Keratinocyte (primary cell): ENCODE data around the gene THRB. TPM values are rescaled to one million over a fixed set of nuclear protein-coding genes. Genes with fewer than 3 reads are reported as not detected.
A peak's percentile ranks its signal among the peaks of the same experiment; 100 is the strongest.

Experiments
- DNase-seq: peaks from one replicate; pipeline ENCODE4 v3.0.0-alpha.2; 2011; ENCODE audit warnings: low read depth, missing footprints, low spot score
- FAIRE-seq: peaks from 2 replicates; lab custom pipeline; 2011; peaks lifted over from hg19 to GRCh38; lab: Jason Lieb, UNC
- H2AFZ ChIP-seq: 2 replicates; pipeline ENCODE4 v1.6.0; 2012; ENCODE audit warnings: low read length, control low read depth, inconsistent platforms; ENCODE audit not compliant: control insufficient read depth
- H3K27ac ChIP-seq: 2 replicates; pipeline ENCODE4 v1.5.1; 2011; ENCODE audit warnings: low read length; ENCODE audit not compliant: control insufficient read depth, insufficient read depth
- H3K27me3 ChIP-seq: 3 replicates; pipeline ENCODE4 v1.6.0; 2011; ENCODE audit warnings: low read length; ENCODE audit not compliant: control insufficient read depth, insufficient read depth; ENCODE audit errors: extremely low read depth
- H3K36me3 ChIP-seq, 2 experiments: 2 replicates in 1 of 2; 3 replicates in 1 of 2; pipeline ENCODE4 v1.5.1; 2011; ENCODE audit warnings: low read length in 2 of 2, mild to moderate bottlenecking in 1 of 2; ENCODE audit not compliant: control insufficient read depth in 2 of 2, insufficient read depth in 2 of 2; ENCODE audit errors: extremely low read depth in 1 of 2
- H3K4me1 ChIP-seq: 3 replicates; pipeline ENCODE4 v1.5.1; 2011; ENCODE audit warnings: low read length; ENCODE audit not compliant: control insufficient read depth, insufficient read depth; ENCODE audit errors: extremely low read depth
- H3K4me2 ChIP-seq: 3 replicates; pipeline ENCODE4 v1.6.0; 2011; ENCODE audit warnings: low read depth, low read length; ENCODE audit not compliant: control insufficient read depth, insufficient read depth; ENCODE audit errors: extremely low read depth
- H3K4me3 ChIP-seq, 3 experiments: fragments of 200-600 bp in 1 of 3; sonication (generic) in 1 of 3; 2 replicates in 2 of 3; 3 replicates in 1 of 3; pipeline ENCODE4 v1.5.1; 2011 to 2016; ENCODE audit warnings: low read length in 3 of 3, mild to moderate bottlenecking in 3 of 3, control low read depth in 2 of 3, inconsistent platforms in 1 of 3, low read depth in 1 of 3, mixed read lengths in 1 of 3, mixed run types in 1 of 3, moderate library complexity in 1 of 3; ENCODE audit not compliant: control insufficient read depth in 2 of 3, insufficient read depth in 2 of 3; ENCODE audit errors: extremely low read depth in 1 of 3
- H3K79me2 ChIP-seq: 2 replicates; pipeline ENCODE4 v1.6.0; 2012; ENCODE audit warnings: low read length; ENCODE audit not compliant: control insufficient read depth, insufficient read depth
- H3K9ac ChIP-seq: 3 replicates; pipeline ENCODE4 v1.6.0; 2011; ENCODE audit warnings: low read length; ENCODE audit not compliant: control insufficient read depth, insufficient read depth; ENCODE audit errors: extremely low read depth
- H3K9me1 ChIP-seq: 3 replicates; pipeline ENCODE4 v1.6.0; 2011; ENCODE audit warnings: low read length; ENCODE audit not compliant: control insufficient read depth, insufficient read depth; ENCODE audit errors: extremely low read depth
- H3K9me3 ChIP-seq: 2 replicates; pipeline ENCODE4 v1.5.1; 2012; ENCODE audit warnings: low read depth, low read length; ENCODE audit not compliant: control insufficient read depth
- H4K20me1 ChIP-seq: 3 replicates; pipeline ENCODE4 v1.6.0; 2011; ENCODE audit warnings: low read length; ENCODE audit not compliant: control insufficient read depth, insufficient read depth; ENCODE audit errors: extremely low read depth
- CTCF ChIP-seq, 3 experiments: IDR thresholded peaks in 1 of 3; conservative IDR thresholded peaks in 1 of 3; optimal IDR thresholded peaks in 1 of 3; 2 replicates in 2 of 3; 3 replicates in 1 of 3; pipeline versions ENCODE3 to v1.5.1; 2011; ENCODE audit warnings: low read length in 3 of 3, mild to moderate bottlenecking in 3 of 3, moderate library complexity in 2 of 3, control low read depth in 1 of 3, inconsistent platforms in 1 of 3; ENCODE audit not compliant: insufficient read depth in 2 of 3; ENCODE audit errors: extremely low read depth in 1 of 3
- EZH2 ChIP-seq: IDR thresholded peaks from one replicate; pipeline ENCODE4 v1.6.1; 2012; ENCODE audit warnings: inconsistent platforms, mild to moderate bottlenecking, low read length, moderate library complexity
- dilution Hi-C: fragments of 300-500 bp; cut with MboI; formaldehyde crosslinking; loops from one replicate; pipeline ENCODE4 v1.7.0; 2020; ENCODE audit warnings: low sequenced_read_pairs; ENCODE audit not compliant: extremely low pct_ligation_motif_present
- polyA plus RNA-seq, 5 experiments: library from polyadenylated mRNA; depleted of rRNA in 3 of 5; stranded (reverse) in 3 of 5; stranded (forward) in 1 of 5; unstranded in 1 of 5; fragments of >200 nt; gene quantifications; 1 replicate in 1 of 5; 2 replicates in 3 of 5; 3 replicates in 1 of 5; pipeline versions ENCODE4 v1.2.1 to v1.2.3, GENCODE V29; 2011 to 2012; ENCODE audit warnings: missing spikeins in 2 of 5, low read depth in 1 of 5, low replicate concordance in 1 of 5

The THRB gene
- polyA plus RNA-seq, 1 donor (not counting 4 experiments of a cell fraction or from before 2014, with no cell fraction given), result 2.6 TPM

- dilution Hi-C loops, result no loop called here
- H3K4me3 ChIP-seq, result no peak overlapping the region
- FAIRE-seq (peak; percentile 61), DNase-seq (peak; percentile 17)
- H2AFZ ChIP-seq, result no peak overlapping the region
- TF ChIP-seq CTCF (optimal IDR thresholded peaks at IDR 0.05 in 1 of 3, IDR thresholded peaks at IDR 0.05 in 1 of 3, conservative IDR thresholded peaks at IDR 0.05 in 1 of 3; ENCODE audit: extremely low read depth in 1 of 3, insufficient read depth in 2 of 3, low read length in 3 of 3) (no peak), EZH2 (no peak)
- no peaks in the 10 kb centered on the region for H3K27me3 ChIP-seq
- H3K4me2 ChIP-seq, result no peak overlapping the region
- H3K27ac ChIP-seq, result no peak overlapping the region
- no peaks in the 10 kb centered on the region for H3K79me2 ChIP-seq
- no peaks in the 10 kb centered on the region for H3K36me3 ChIP-seq
- H3K4me1 ChIP-seq, result peaks cover 10% of the 10 kb centered on the region
- H3K9ac ChIP-seq, result no peak overlapping the region
- H4K20me1 ChIP-seq, result no peaks in the 10 kb centered on the region
- H3K9me3 ChIP-seq, result no peaks in the 10 kb centered on the region
- no peaks in the 10 kb centered on the region for H3K9me1 ChIP-seq
Measured at GRCh38 chr3:24101676-24102168, 392.9 kb downstream of the THRB start.

- H3K4me2 ChIP-seq, result no peak overlapping the region
- DNase-seq, result no peak
- H3K27ac ChIP-seq, result no peak overlapping the region
- FAIRE-seq, result no peak
- no peaks in the 10 kb centered on the region for H4K20me1 ChIP-seq
- H3K4me1 ChIP-seq, result peaks cover 10% of the 10 kb centered on the region
- dilution Hi-C loops, result no loop called here
- H3K9ac ChIP-seq, result no peak overlapping the region
- H3K79me2 ChIP-seq, result no peaks in the 10 kb centered on the region
- H2AFZ ChIP-seq, result no peak overlapping the region
- H3K4me3 ChIP-seq, result no peak overlapping the region
- no peaks in the 10 kb centered on the region for H3K9me3 ChIP-seq
- TF ChIP-seq CTCF (optimal IDR thresholded peaks at IDR 0.05 in 1 of 3, IDR thresholded peaks at IDR 0.05 in 1 of 3, conservative IDR thresholded peaks at IDR 0.05 in 1 of 3; ENCODE audit: extremely low read depth in 1 of 3, insufficient read depth in 2 of 3, low read length in 3 of 3) (no peak), EZH2 (no peak)
- H3K9me1 ChIP-seq, result no peaks in the 10 kb centered on the region
- no peaks in the 10 kb centered on the region for H3K27me3 ChIP-seq
- no peaks in the 10 kb centered on the region for H3K36me3 ChIP-seq
Measured at GRCh38 chr3:24100696-24101402, 393.8 kb downstream of the THRB start.
